HG02763 (cell line): ENCODE results near the gene GALNT18.
A peak's percentile ranks its signal among the peaks of the same experiment; 100 is the strongest.

Source experiments
- ATAC-seq: cut with Tn5 transposase; IDR thresholded peaks from one replicate; pipeline ENCODE4 v1.9.1; 2021; ENCODE audit warnings: mild to moderate bottlenecking, moderate library complexity; ENCODE audit not compliant: unreplicated experiment

GALNT18 gene

GRCh38 chr11:11291041-11292015 lies 330.5 kb downstream of the GALNT18 start:
- no peak for ATAC-seq

- ATAC-seq, result no peak
Measured at GRCh38 chr11:11290354-11290753, 331.5 kb downstream of the GALNT18 start.

- ATAC-seq, result no peak
Measured at GRCh38 chr11:11289669-11290068, 332.1 kb downstream of the GALNT18 start.

- ATAC-seq, result no peak
Measured at GRCh38 chr11:11288972-11289616, 332.7 kb downstream of the GALNT18 start.

- no peak for ATAC-seq
Measured at GRCh38 chr11:11284481-11284880, 337.3 kb downstream of the GALNT18 start.

GRCh38 chr11:11281626-11282025 lies 340.2 kb downstream of the GALNT18 start:
- no peak for ATAC-seq

GRCh38 chr11:11280826-11281225 lies 341.0 kb downstream of the GALNT18 start:
- ATAC-seq, result no peak

- no peak for ATAC-seq
Measured at GRCh38 chr11:11279956-11280689, 341.7 kb downstream of the GALNT18 start.

- ATAC-seq, result no peak
Measured at GRCh38 chr11:11272254-11272653, 349.6 kb downstream of the GALNT18 start.

- no peak for ATAC-seq
Measured at GRCh38 chr11:11270236-11270775, 351.5 kb downstream of the GALNT18 start.

GRCh38 chr11:11268706-11269105 lies 353.1 kb downstream of the GALNT18 start:
- ATAC-seq, result no peak

- ATAC-seq, result no peak
Measured at GRCh38 chr11:11268119-11268518, 353.7 kb downstream of the GALNT18 start.

GRCh38 chr11:11267312-11267711 lies 354.5 kb downstream of the GALNT18 start:
- no peak for ATAC-seq

GRCh38 chr11:11265994-11266606 lies 355.7 kb downstream of the GALNT18 start:
- ATAC-seq, result no peak

GRCh38 chr11:11265320-11265719 lies 356.5 kb downstream of the GALNT18 start:
- no peak for ATAC-seq

GRCh38 chr11:11263238-11264005 lies 358.4 kb downstream of the GALNT18 start:
- no peak for ATAC-seq

GRCh38 chr11:11262171-11262920 lies 359.5 kb downstream of the GALNT18 start:
- no peak for ATAC-seq

- ATAC-seq, result peak; percentile 37
Measured at GRCh38 chr11:11261629-11262028, 360.2 kb downstream of the GALNT18 start.

GRCh38 chr11:11260903-11261302 lies 360.9 kb downstream of the GALNT18 start:
- ATAC-seq, result no peak
